ENCODE measurements around the gene BSG. TPM values are rescaled to one million over a fixed set of nuclear protein-coding genes. Genes with fewer than 3 reads are reported as not detected.
A peak's percentile ranks its signal among the peaks of the same experiment; 100 is the strongest.

Gene BSG
- polyA plus RNA-seq, 1 experiment = 404 TPM

DNA sequence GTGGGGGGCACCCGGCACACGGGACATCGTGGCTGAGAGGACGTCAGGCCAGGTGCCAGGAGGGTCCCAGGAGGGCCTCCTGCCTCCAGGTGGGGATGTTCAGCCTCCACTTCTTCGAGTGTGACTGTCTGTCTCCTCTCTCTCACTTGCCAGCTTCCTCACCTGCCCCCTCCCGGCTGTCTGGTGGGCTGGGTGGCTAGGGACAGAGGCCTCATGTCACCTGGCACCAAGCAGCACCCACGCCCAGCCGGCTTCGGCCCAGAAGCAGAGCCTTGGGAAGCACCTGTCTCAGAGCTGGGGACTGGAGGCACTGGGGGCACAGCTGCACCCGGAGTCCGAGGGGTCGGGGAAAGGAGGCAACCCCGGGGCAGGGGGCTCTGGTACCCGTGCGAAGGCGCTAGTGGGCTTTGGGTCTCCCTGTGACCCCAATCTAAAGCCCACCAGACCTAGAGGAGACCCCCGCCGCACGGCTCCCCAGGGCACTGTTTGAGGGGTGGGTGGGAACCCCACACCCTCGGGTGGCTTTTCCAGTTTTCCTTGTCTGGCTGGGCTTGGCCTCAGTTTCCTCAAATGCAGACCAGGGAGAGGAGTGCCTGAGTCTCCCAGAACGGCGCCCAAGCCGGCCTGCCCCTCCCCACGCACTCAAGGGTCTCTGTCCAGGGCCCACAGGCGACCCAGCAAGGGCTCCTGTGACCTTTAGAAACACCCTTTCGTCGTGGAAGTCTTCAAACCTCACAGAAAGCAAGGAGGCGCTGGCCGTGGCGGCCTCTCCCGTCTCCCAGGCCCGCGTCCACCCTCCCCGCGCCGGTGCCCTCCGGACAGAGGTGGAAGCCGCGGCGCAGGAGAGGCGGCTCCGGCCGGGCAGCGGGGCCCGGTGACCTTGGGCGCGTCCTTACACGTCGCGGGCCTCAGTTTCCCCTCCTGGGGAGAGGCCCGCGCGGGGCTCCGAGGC is 16.6 kb downstream of the BSG start:
- TF ChIP-seq, protein P1, sequence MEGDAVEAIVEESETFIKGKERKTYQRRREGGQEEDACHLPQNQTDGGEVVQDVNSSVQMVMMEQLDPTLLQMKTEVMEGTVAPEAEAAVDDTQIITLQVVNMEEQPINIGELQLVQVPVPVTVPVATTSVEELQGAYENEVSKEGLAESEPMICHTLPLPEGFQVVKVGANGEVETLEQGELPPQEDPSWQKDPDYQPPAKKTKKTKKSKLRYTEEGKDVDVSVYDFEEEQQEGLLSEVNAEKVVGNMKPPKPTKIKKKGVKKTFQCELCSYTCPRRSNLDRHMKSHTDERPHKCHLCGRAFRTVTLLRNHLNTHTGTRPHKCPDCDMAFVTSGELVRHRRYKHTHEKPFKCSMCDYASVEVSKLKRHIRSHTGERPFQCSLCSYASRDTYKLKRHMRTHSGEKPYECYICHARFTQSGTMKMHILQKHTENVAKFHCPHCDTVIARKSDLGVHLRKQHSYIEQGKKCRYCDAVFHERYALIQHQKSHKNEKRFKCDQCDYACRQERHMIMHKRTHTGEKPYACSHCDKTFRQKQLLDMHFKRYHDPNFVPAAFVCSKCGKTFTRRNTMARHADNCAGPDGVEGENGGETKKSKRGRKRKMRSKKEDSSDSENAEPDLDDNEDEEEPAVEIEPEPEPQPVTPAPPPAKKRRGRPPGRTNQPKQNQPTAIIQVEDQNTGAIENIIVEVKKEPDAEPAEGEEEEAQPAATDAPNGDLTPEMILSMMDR (IDR thresholded peaks at IDR 0.05; ENCODE audit: low read depth, low read length) = no peak
- no peak for DNase-seq (ENCODE audit: low read depth, low spot score)
- H3K27ac ChIP-seq (ENCODE audit: low read depth, low read length) = no peak overlapping the region
- no peaks in the 10 kb centered on the region; the same call in 1 of the 2 replicates for H3K9me3 ChIP-seq (ENCODE audit: control insufficient read depth, insufficient read depth, low read length)
- H3K27me3 ChIP-seq (ENCODE audit: control insufficient read depth, insufficient read depth, low read length) = peaks cover 14% of the 10 kb centered on the region
- no peak overlapping the region for H3K4me3 ChIP-seq (ENCODE audit: low read depth, low read length)
- ChIA-PET CTCF (no interaction called here), POLR2A (interaction anchor here (1.5 kb wide), 1 partner anchor 14 kb away, joined by 3 read pairs; no protein-coding TSS in a partner anchor)

DNA sequence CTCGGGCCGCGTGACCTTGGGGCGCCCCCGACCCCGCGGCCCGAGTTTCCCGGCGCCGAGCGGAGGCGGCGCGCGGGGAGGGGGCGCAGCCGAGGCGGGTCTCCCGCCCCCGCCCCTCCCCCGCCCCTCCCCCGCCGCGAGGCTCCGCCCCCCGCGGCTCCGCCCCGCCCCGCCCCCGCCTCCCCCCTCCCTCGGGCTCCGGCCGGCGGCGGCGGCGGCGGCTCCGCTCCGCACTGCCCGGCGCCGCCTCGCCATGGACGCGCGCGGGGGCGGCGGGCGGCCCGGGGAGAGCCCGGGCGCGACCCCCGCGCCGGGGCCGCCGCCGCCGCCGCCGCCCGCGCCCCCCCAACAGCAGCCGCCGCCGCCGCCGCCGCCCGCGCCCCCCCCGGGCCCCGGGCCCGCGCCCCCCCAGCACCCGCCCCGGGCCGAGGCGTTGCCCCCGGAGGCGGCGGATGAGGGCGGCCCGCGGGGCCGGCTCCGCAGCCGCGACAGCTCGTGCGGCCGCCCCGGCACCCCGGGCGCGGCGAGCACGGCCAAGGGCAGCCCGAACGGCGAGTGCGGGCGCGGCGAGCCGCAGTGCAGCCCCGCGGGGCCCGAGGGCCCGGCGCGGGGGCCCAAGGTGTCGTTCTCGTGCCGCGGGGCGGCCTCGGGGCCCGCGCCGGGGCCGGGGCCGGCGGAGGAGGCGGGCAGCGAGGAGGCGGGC is 17.4 kb downstream of the BSG start, which contains the start of gene HCN2:
HCN2 (plus strand) TSS at position 189 of the 703 bp plus-strand sequence; CDS start at position 254, 65 bp downstream.
- CTCF ChIA-PET = no interaction called here
- Histone ChIP-seq H3K27me3 (ENCODE audit: control insufficient read depth, insufficient read depth, low read length) (peaks cover 19% of the 10 kb centered on the region), H3K27ac (ENCODE audit: low read depth, low read length) (no peak within 1 kb of the TSS), H3K4me3 (ENCODE audit: low read depth, low read length) (peak within 1 kb of the TSS; percentile 12; the same call in 1 of the 2 replicates), H3K9me3 (ENCODE audit: control insufficient read depth, insufficient read depth, low read length) (no peaks in the 10 kb centered on the region; the same call in 1 of the 2 replicates)
- no peak for DNase-seq (ENCODE audit: low read depth, low spot score)
- TF ChIP-seq, protein P1 (IDR thresholded peaks at IDR 0.05; ENCODE audit: low read depth, low read length) = no peak
- POLR2A ChIA-PET = no interaction called here

DNA sequence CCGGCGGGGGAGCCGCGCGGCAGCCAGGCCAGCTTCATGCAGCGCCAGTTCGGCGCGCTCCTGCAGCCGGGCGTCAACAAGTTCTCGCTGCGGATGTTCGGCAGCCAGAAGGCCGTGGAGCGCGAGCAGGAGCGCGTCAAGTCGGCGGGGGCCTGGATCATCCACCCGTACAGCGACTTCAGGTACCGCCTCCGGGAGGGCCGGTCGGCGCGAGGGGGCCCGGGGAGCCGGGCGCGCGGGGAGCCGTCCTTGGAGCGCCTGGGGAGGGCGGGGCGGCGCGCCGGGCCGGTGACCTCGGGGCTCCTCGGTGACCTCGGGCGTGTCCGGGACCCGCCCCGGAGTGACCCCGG is 18.0 kb downstream of the BSG start:
- H3K27me3 ChIP-seq (ENCODE audit: control insufficient read depth, insufficient read depth, low read length) = peaks cover 21% of the 10 kb centered on the region
- peak overlapping the region; percentile 12; the same call in 1 of the 2 replicates for H3K4me3 ChIP-seq (ENCODE audit: low read depth, low read length)
- TF ChIP-seq, protein P1 (IDR thresholded peaks at IDR 0.05; ENCODE audit: low read depth, low read length) = no peak
- H3K9me3 ChIP-seq (ENCODE audit: control insufficient read depth, insufficient read depth, low read length) = no peaks in the 10 kb centered on the region; the same call in 1 of the 2 replicates
- no peak overlapping the region for H3K27ac ChIP-seq (ENCODE audit: low read depth, low read length)
- ChIA-PET POLR2A (no interaction called here), CTCF (no interaction called here)
- no peak for DNase-seq (ENCODE audit: low read depth, low spot score)

DNA sequence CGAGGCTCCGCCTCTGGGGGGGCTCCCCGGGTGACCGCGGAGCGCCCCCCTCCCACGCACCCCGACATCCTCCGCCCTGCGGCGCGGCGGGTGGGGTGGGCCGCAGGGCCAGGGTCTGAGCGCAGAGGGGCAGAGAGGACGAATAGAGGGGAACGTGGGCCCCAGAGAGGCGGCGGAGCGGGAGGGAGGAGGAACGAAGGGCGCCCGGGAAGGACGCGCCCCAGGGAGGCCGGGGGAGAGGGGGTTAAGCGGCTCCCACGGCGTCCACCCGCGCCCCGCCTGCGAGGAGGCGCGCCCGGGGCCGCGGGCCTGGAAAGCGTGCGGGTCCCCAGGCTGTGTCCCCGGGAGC is 18.3 kb downstream of the BSG start:
- no peaks in the 10 kb centered on the region; the same call in 1 of the 2 replicates for H3K9me3 ChIP-seq (ENCODE audit: control insufficient read depth, insufficient read depth, low read length)
- H3K27me3 ChIP-seq (ENCODE audit: control insufficient read depth, insufficient read depth, low read length) = peaks cover 22% of the 10 kb centered on the region
- no peak for DNase-seq (ENCODE audit: low read depth, low spot score)
- no peak overlapping the region for H3K27ac ChIP-seq (ENCODE audit: low read depth, low read length)
- TF ChIP-seq, protein P1 (IDR thresholded peaks at IDR 0.05; ENCODE audit: low read depth, low read length) = no peak
- no peak overlapping the region for H3K4me3 ChIP-seq (ENCODE audit: low read depth, low read length)
- ChIA-PET CTCF (no interaction called here), POLR2A (no interaction called here)
